ENCODE measurements around the gene KCND3. TPM values are rescaled to one million over a fixed set of nuclear protein-coding genes. Genes with fewer than 3 reads are reported as not detected.
A peak's percentile ranks its signal among the peaks of the same experiment; 100 is the strongest.

Gene KCND3
- 0.06 and 0.09 TPM in 2 replicates for total RNA-seq (ENCODE audit: low replicate concordance)

DNA sequence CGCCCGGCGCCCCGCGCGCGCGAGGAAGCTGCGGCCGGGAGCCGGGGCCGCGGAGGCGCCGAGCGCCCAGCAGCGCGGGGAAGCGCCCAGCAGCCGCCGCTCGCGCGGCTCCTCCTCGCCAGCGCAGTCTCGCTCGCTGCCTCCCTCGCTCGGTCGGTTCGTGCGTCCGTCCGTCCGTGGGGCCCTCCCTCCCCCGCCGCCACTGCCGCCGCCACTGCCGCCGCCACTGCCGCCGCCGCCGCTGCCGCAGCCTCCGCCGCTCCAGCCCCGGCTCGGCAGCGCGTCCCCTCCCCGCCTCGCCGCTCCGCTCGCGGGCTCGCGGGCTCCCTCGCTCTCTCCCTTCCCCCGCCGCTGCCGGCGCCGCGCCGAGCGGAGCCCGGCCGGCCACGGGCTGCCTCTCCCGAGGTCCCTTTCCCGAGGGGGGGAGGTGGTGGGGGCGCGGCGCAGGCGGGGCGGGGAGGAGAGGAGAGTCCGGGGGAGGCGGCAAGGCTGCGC, at the start of gene KCND3:
TSS of gene KCND3 (minus strand) at position 138 of the 495 bp plus-strand sequence.
- Histone ChIP-seq H3K4me2 (peak within 1 kb of the TSS; percentile 99), H3K79me2 (ENCODE audit: low read depth) (no peaks in the 10 kb centered on the region), H3K9me3 (ENCODE audit: low read depth) (no peaks in the 10 kb centered on the region), H3K36me3 (no peaks in the 10 kb centered on the region), H3K27me3 (peaks cover 85% of the 10 kb centered on the region), H3K27ac (no peak within 1 kb of the TSS), H4K20me1 (ENCODE audit: low read depth) (peaks cover 22% of the 10 kb centered on the region), H3K4me1 (peaks cover 21% of the 10 kb centered on the region), H3K9ac (no peak within 1 kb of the TSS), H3K4me3 (peak within 1 kb of the TSS; percentile 65), H3F3A (ENCODE audit: low read depth) (peaks cover 22% of the 10 kb centered on the region), H2AFZ (replicated peaks) (peak within 1 kb of the TSS; percentile 82)
- TF ChIP-seq EZH2phosphoT487 (IDR thresholded peaks at IDR 0.05) (peak; percentile 6), EZH2 (IDR thresholded peaks at IDR 0.05) (no peak)
- peaks cover 60% of the 10 kb centered on the region for H3K27me3 Mint-ChIP-seq (ENCODE audit: insufficient read depth, low read depth)
- peaks cover 20% of the 10 kb centered on the region for H3K4me1 Mint-ChIP-seq
- peak within 1 kb of the TSS; percentile 86 for H3K4me3 Mint-ChIP-seq
- H3K27ac Mint-ChIP-seq: no peak within 1 kb of the TSS
- no peaks in the 10 kb centered on the region for H3K36me3 Mint-ChIP-seq
- no peaks in the 10 kb centered on the region for H3K9me3 Mint-ChIP-seq
- DNase-seq (ENCODE audit: low spot score): peak; percentile 77

DNA sequence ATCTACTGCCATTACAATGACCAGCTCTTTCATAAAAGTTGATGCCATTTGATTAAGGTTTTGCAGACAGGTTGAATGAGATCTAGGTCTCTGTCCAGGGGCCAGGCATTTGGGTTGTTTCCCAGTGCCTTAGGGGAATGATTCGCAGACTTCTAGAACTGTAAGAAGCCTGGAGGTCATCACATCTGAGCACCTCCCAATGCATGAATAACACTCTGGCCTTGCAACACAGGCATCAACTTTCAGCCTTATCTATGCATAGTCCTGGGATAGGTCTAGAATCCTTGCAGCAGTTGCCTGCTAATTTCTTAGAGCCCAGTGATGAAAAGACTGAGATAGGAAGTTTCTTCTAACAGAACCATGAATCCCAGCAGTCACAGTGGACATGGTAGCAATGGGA, 44.8 kb upstream of the KCND3 start:
- no peaks in the 10 kb centered on the region for H4K20me1 ChIP-seq (ENCODE audit: low read depth)
- Mint-ChIP-seq H3K27me3 (ENCODE audit: insufficient read depth, low read depth) (peaks cover 9% of the 10 kb centered on the region), H3K9me3 (no peaks in the 10 kb centered on the region), H3K36me3 (no peaks in the 10 kb centered on the region), H3K4me3 (no peak overlapping the region), H3K4me1 (no peaks in the 10 kb centered on the region), H3K27ac (no peak overlapping the region)
- H3K4me2 ChIP-seq: no peak overlapping the region
- H3K4me1 ChIP-seq: no peaks in the 10 kb centered on the region
- H3K79me2 ChIP-seq (ENCODE audit: low read depth): no peaks in the 10 kb centered on the region
- H3K36me3 ChIP-seq: no peaks in the 10 kb centered on the region
- no peak overlapping the region for H2AFZ ChIP-seq (replicated peaks)
- TF ChIP-seq, protein P1, sequence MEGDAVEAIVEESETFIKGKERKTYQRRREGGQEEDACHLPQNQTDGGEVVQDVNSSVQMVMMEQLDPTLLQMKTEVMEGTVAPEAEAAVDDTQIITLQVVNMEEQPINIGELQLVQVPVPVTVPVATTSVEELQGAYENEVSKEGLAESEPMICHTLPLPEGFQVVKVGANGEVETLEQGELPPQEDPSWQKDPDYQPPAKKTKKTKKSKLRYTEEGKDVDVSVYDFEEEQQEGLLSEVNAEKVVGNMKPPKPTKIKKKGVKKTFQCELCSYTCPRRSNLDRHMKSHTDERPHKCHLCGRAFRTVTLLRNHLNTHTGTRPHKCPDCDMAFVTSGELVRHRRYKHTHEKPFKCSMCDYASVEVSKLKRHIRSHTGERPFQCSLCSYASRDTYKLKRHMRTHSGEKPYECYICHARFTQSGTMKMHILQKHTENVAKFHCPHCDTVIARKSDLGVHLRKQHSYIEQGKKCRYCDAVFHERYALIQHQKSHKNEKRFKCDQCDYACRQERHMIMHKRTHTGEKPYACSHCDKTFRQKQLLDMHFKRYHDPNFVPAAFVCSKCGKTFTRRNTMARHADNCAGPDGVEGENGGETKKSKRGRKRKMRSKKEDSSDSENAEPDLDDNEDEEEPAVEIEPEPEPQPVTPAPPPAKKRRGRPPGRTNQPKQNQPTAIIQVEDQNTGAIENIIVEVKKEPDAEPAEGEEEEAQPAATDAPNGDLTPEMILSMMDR (IDR thresholded peaks at IDR 0.05): no peak
- no peak for TF ChIP-seq EZH2phosphoT487 (IDR thresholded peaks at IDR 0.05)
- no peak for TF ChIP-seq EZH2 (IDR thresholded peaks at IDR 0.05)
- no peaks in the 10 kb centered on the region for H3K9me3 ChIP-seq (ENCODE audit: low read depth)
- no peak for DNase-seq (ENCODE audit: low spot score)
- no peak overlapping the region for H3K4me3 ChIP-seq
- H3K27ac ChIP-seq: no peak overlapping the region
- H3K27me3 ChIP-seq: no peaks in the 10 kb centered on the region
- H3K9ac ChIP-seq: no peak overlapping the region
- no peaks in the 10 kb centered on the region for H3F3A ChIP-seq (ENCODE audit: low read depth)

DNA sequence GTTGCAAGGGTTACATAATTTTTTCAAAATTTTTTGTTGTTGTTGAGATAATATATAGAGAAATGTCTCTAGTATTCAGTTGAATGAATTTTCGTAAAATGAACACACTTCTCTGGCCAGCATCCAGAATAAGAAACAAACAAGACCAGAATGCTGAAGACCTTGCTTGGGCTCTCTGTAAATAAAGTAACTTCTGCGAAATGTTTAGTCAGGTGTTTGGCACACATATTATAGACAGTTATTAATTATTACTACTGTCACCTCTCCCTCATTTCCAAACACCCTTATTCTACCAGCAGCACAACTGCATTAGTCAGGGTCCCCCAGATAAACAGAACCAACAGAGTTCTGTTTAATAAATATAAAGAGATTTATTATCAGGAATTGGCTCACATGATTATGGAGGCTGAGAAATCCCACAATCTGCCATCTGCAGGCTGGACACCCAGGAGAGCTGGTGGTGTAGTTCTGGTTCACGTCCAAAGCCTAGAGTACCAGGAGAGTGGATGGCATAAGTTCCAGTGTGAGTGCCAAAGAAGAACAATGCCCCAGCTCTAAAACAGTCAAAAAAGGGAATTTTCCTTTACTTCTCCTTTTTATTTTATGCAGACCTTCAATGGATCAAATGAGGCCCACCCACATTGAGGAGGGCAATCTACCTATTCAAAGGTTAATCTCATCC, 44.1 kb upstream of the KCND3 start:
- H3K4me3 ChIP-seq: no peak overlapping the region
- H3K36me3 ChIP-seq: no peaks in the 10 kb centered on the region
- no peaks in the 10 kb centered on the region for H4K20me1 ChIP-seq (ENCODE audit: low read depth)
- Mint-ChIP-seq H3K4me3 (no peak overlapping the region), H3K27ac (no peak overlapping the region), H3K9me3 (no peaks in the 10 kb centered on the region), H3K36me3 (no peaks in the 10 kb centered on the region), H3K27me3 (ENCODE audit: insufficient read depth, low read depth) (peaks cover 9% of the 10 kb centered on the region), H3K4me1 (no peaks in the 10 kb centered on the region)
- no peak for DNase-seq (ENCODE audit: low spot score)
- TF ChIP-seq, protein P1 (IDR thresholded peaks at IDR 0.05): no peak
- TF ChIP-seq EZH2 (IDR thresholded peaks at IDR 0.05) (no peak), EZH2phosphoT487 (IDR thresholded peaks at IDR 0.05) (no peak)
- no peaks in the 10 kb centered on the region for H3K27me3 ChIP-seq
- no peak overlapping the region for H2AFZ ChIP-seq (replicated peaks)
- no peak overlapping the region for H3K27ac ChIP-seq
- H3K4me2 ChIP-seq: no peak overlapping the region
- H3K9me3 ChIP-seq (ENCODE audit: low read depth): no peaks in the 10 kb centered on the region
- peaks cover 2% of the 10 kb centered on the region for H3K4me1 ChIP-seq
- no peaks in the 10 kb centered on the region for H3F3A ChIP-seq (ENCODE audit: low read depth)
- H3K79me2 ChIP-seq (ENCODE audit: low read depth): no peaks in the 10 kb centered on the region
- H3K9ac ChIP-seq: no peak overlapping the region

DNA sequence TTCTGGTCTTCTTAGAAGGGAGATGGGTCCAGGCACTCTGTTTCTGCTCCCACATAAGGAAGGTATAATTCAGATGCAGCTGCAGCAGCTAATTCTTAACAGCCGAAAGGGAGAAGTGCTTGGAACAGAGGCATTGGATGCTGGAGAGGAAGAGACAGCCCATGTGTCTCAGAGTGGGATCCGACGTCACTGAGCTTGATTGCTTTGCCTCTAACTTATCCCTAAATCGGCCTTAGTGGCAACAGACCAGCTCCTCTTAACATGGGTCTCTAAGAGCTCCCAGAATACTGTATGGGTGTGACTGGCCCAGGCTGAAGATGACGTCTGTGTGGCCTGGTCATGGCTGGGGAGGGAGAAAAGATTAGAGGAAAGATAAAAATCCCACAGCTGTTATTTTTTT, 40.7 kb upstream of the KCND3 start:
- Histone ChIP-seq H3K4me3 (no peak overlapping the region), H2AFZ (replicated peaks) (no peak overlapping the region), H3F3A (ENCODE audit: low read depth) (no peaks in the 10 kb centered on the region), H3K27me3 (no peaks in the 10 kb centered on the region), H3K4me2 (no peak overlapping the region), H4K20me1 (ENCODE audit: low read depth) (no peaks in the 10 kb centered on the region), H3K36me3 (no peaks in the 10 kb centered on the region), H3K9me3 (ENCODE audit: low read depth) (no peaks in the 10 kb centered on the region), H3K79me2 (ENCODE audit: low read depth) (no peaks in the 10 kb centered on the region), H3K4me1 (peaks cover 22% of the 10 kb centered on the region), H3K27ac (no peak overlapping the region), H3K9ac (no peak overlapping the region)
- Mint-ChIP-seq H3K9me3 (no peaks in the 10 kb centered on the region), H3K4me1 (no peaks in the 10 kb centered on the region), H3K27ac (no peak overlapping the region), H3K36me3 (no peaks in the 10 kb centered on the region), H3K27me3 (ENCODE audit: insufficient read depth, low read depth) (peaks cover 9% of the 10 kb centered on the region), H3K4me3 (no peak overlapping the region)
- no peak for DNase-seq (ENCODE audit: low spot score)
- no peak for TF ChIP-seq EZH2phosphoT487 (IDR thresholded peaks at IDR 0.05)

Measured in neural progenitor cell (in vitro differentiated cells).